Kasumi-1 (cell line): ENCODE data around the gene UBTD2.
"Not testable (repeated sequence)": the region's sequence is repeated elsewhere in the genome, so short reads cannot be mapped to it uniquely, and the experiment has no call there.

ENCODE experiments used
- DNase-seq, 2 experiments: peaks; one replicate each; lab custom pipeline; 2025; lab: John Stamatoyannopoulos, UW

Gene UBTD2

GRCh38 chr5:172293054-172293744 is 9.6 kb upstream of the UBTD2 start:
- DNase-seq = peak; percentile 83 to 87

DNA sequence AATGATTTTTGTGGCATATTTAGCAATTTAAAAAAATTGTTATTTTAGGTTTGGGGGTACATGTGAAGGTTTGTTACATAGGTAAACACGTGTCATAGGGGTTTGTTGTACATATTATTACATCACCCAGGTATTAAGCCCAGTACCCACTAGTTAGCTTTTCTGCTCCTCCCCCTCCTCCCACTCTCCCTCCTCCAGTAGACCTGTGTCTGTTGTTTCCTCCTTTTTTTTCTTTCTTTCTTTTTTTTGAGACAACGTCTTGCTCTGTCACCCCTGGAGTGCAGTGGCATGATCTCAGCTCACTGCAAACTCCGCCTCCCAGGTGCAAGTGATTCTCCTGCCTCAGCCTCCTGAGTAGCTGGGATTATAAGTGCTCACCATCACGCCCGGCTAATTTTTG is 8.3 kb upstream of the UBTD2 start:
- not testable (repeated sequence) for DNase-seq

- no peak for DNase-seq
Observed at GRCh38 chr5:172288465-172288864, 4.9 kb upstream of the UBTD2 start.

- not testable (repeated sequence) for DNase-seq
Observed at GRCh38 chr5:172287140-172287539, 3.6 kb upstream of the UBTD2 start.

GRCh38 chr5:172285226-172286143 is 1.9 kb upstream of the UBTD2 start:
- DNase-seq = no peak

DNA sequence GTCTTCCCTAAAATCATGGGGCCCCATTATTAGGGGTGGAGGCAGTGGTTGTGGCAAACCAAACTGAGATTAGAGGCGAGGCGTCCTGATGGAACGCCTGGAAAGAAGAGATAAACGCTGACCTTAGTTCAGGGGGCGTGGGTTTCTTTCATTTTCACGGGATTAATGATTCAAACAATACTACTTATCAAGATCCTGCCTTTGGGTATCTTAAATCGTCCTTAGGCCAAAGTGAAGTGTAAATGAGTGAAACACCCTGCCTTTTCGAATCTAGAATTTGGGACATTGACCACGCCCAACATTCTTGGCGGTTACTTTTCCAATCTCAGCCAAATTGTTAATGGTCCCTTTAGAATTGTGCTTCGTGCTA is 1.0 kb upstream of the UBTD2 start:
- no peak for DNase-seq

DNA sequence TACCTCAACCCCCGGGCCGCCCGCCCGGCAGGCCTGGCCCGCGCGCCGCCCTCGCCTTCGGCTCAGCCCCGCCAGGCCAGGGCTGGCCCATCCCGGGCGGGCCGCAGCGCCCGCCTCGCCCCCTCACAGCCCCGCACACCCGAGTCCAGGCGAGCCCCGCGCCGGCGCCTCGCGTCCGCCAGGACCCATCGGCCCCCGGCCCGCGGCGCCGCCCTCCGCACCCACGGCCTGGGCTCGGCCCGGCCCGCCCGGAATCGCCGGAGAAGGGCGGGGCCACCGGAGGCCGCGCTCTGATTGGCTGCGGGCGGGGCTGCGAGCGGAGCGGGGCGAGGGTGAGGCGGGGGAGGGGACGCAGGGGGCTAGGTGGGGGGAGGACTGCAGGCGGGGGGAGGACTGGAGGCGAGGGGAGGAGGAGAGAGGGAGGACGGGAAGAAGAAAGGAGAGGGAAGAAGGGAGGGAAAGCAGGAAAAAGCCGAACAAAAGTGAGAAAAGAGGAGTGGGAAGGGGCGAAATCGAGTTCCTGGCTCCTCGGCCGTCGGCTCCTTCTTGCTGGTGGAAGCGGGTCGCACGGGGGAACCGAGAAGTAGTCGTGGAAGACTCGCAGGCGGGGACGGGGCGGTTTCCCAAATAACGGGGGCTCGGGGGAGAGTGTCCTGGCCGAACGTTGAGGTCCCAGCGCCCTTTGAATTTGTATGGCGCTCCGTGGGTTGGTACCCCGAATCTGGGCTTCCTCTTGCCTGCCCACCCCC is 472 bp upstream of the UBTD2 start:
- peak; percentile 64 to 69 for DNase-seq

DNA sequence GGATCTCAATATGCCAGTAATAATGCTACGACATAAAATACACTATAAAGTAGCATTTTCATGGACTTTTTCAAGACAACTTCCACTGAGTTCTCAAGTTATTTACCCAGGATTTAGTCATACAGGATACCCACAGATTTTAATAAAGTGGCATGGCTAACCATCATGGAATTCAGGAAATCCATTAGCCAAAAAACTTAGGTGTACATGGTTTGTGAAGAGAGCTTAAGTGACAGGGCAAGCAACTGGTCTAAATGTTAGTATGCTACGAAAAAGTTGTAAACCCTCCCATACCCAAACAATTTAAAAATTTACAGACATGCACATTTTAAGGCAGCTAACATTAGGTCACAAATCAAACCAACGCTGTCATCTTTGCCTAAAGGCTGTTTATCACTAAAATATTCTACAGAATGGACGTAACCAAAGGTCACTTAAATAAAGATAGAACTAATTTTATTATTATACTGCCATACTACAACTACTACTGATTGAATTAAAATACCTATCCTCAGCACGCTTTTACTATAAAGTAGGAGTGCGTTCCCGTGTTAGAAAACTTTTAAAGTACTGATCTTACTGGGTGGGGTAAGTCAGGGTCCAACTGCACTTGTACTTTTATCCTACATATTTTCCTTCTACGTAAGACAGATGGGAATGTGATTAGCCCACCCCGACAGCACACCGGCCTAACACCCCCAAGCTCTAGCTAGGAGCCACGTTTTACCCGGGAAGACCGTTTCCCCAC is 1.1 kb downstream of the UBTD2 start:
- DNase-seq = peak; percentile 24 to 41

DNA sequence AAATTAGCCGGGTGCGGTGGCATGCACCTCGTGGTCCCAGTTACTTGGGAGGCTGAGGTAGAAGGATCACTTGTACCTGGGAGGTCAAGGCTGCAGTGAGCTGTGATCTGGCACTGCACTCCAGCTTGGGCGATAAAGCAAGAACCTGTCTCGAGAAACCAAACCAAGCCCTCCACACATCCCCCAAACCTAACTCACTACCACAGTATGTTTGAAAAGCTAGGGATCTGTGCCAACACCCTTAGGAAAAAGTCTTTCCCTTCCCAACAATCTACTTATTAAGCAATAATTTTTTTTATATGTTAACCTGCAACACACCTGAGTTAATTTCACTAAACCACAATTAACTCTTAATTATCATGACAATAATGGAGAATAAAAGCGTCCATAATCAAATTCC is 2.2 kb downstream of the UBTD2 start:
- DNase-seq = no peak

- no peak for DNase-seq
Observed at GRCh38 chr5:172280929-172281328, 2.6 kb downstream of the UBTD2 start.

GRCh38 chr5:172280317-172280716 is 3.2 kb downstream of the UBTD2 start:
- DNase-seq = no peak

GRCh38 chr5:172278356-172278755 is 5.2 kb downstream of the UBTD2 start:
- DNase-seq = no peak

- DNase-seq = no peak
Observed at GRCh38 chr5:172276214-172276613, 7.3 kb downstream of the UBTD2 start.

GRCh38 chr5:172274951-172275753 is 8.4 kb downstream of the UBTD2 start:
- no peak for DNase-seq

DNA sequence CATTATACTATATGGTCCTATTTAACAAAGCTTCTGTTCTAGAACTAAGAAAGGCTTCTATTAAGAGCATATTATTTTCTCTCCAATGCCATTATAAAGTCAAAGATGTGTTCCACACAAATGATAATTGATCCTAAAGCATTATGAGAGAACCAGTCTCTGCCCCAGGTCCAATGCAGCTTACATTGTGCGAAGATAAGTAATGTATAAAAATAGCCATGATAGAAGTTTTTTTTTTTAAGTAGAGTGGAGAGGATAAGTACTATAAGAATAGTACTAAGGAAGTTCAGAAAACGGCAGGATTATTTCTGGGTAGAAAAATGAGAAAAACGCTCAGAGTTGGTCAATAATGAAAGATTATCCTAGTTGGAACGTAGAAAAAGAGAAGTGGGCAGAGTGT is 15.6 kb downstream of the UBTD2 start:
- DNase-seq = no peak

DNA sequence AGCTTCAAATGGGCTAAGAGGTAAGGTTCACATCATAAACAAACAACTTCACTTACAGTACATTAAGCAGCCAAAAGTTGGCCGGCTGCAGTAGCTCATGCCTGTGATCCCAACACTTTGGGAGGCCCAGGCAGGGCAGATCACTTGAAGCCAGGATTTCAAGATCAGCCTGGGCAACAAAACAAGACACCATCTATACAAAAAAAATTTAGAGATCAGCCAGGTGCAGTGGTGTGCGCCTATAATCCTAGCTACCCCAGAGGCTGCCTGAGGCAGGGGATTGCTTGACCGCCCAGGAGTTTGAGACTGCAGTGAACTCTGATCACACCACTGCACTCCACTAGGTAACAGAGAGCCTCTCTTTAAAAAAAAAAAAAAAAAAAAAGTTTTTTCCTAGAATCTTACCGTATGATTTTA is 16.9 kb downstream of the UBTD2 start:
- DNase-seq = no peak

DNA sequence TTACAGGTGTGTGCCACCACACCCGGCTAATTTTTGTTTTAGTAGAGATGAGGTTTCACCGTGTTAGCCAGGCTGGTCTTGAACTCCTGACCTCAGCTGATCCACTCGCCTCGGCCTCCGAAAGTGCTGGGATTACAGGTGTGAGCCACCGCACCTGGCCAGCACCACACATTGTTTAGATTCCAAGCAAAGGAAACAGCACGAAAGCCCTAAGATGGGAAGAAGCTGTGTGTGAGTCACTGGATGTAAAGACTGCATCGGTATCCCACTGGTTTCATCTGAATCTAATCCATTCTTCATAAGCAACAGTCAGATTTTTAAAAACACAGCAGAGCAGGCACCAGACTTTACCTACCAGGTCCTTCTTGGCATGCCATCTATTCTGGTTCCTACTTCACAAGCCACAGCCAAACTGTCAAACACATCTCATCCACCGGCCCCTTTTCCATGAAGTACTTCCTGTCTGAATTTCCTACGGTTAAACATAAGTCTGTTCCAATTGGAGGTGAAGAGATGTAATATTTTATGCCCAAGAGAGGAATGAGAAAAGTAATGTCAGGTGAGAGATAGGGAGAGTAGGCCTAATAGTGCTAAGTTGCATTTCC is 17.4 kb downstream of the UBTD2 start:
- no peak for DNase-seq

DNA sequence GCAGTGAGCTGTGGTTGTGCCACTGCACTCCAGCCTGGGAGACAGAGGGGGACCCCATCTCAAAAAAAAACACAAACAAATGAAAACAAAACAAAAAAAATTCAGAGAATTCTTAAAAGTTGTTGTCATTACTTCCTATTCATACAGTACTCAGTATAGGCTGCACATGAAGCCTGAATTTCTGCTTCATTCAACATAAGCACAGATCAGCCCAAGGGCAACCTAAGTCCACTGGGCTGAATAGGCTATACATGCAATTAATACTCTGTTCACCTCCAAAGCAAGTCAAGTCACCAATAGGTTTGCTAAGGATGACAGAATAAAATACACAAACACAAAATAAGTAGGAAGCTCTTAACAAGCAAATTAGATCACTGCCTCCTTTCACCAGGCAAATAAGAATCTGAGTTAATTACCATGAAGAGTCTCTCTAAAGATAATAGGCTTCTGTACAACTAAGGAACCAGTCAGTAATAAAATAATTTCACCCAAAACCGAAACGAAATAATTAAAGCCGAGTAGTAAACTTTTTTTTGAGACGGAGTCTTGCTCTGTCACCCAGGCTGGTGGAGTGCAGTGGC is 18.7 kb downstream of the UBTD2 start:
- DNase-seq = no peak

DNA sequence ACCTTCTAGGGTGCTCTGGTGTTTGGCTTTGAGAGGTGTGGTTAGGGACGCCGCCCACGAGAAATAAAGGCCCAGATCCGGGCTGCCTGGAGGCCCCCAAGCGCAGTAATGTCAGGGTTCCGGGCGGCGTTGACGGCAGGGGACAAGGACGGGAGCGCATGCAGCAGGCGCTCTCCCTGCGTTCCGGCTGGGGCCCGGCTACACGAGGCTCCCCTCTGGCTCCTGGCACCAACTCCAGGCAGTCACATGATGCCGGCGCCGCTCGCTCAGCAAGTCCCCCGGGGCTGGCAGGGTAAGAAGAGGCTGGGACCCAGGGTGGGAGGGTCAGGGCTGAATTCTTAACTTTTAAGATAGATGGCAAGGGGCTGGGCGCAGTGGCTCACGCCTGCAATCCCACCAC is 28.1 kb downstream of the UBTD2 start:
- no peak for DNase-seq

- DNase-seq = no peak
Observed at GRCh38 chr5:172252501-172252900, 31.1 kb downstream of the UBTD2 start.
